Stimulated activated CD8-positive, alpha-beta memory T cell treated with anti-CD3 and anti-CD28 coated beads, Interleukin-7, amount 100 ng/mL, for 1 hour (primary cell): Measurements from ENCODE around the gene PHACTR3.

Experiments used
- DNase-seq, 2 donors: peaks; one replicate each; pipeline ENCODE4 v3.0.0-alpha.2; 2020; ENCODE audit warnings: low read depth in 2 of 2

Gene PHACTR3

DNA sequence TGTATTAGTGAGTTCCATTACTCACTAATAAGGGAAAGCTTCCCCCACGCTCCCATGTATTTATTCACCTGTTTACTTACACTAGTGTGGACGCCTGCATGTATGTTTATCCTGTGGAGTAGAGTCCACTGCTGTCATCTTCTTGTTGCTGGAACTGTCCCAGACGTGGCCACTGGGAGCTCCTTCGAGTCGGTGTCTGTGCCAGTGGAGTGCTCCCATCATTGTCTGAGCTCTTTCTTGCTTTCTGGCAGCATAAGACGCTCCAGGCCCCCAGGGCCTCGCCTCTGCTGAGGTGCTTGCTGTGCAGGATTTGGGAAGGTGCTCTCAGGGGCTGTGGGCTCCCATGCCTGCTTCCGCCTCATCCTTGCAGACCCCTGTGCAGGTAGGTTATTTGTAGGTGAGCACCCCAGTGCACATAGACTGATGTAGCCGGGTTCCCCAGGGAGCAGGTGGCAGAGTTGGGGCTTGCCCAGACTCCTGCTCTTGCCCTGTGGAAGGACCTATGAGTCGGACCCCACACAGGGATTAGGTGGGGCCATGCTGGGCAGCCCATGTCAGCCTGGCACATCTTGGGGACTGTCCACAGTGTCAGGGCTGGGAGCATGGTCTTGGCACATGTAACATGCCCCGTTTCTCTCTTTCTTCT is 16.6 kb downstream of the PHACTR3 start:
- no peak for DNase-seq

DNA sequence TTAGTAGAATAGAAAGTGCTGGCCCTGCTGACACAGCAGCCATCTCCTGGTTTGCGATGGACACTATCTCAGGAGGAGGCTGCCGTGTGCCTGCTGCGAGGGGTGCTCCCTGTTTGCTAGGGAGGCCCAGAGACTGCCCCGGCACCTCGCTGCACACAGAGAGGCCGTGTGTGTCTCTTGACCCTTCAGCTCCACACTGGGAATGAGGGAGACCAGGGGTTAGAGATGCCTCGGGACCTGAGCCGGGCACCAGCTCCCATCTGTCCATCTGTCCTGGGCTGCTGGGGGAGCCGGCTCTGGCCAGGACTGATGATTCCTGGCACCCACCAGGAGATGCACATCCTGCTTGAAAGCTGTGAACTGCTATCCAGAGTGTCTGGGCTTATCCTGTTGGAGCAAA is 18.2 kb downstream of the PHACTR3 start:
- DNase-seq, result no peak

DNA sequence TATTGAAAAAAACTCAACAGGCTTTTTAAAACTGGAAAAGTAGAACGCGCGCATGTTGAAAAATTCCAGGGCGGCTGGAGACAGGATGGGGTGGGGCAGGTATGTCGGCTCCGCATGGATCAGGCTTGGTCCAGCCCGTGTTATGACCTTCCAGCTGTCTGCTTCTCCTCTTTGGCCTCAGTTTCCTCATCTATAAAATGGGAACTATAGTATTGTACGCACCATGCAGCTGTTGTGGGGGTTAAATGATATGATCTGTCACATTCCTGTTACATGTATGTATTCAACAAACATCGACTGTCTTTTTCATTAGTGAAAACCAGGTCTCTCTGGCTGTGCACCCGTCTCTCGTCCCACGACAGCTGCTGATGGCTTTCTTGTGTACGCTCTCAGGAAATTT is 18.8 kb downstream of the PHACTR3 start:
- DNase-seq, result no peak

GRCh38 chr20:59623583-59623982 is 19.2 kb downstream of the PHACTR3 start:
- no peak for DNase-seq

DNA sequence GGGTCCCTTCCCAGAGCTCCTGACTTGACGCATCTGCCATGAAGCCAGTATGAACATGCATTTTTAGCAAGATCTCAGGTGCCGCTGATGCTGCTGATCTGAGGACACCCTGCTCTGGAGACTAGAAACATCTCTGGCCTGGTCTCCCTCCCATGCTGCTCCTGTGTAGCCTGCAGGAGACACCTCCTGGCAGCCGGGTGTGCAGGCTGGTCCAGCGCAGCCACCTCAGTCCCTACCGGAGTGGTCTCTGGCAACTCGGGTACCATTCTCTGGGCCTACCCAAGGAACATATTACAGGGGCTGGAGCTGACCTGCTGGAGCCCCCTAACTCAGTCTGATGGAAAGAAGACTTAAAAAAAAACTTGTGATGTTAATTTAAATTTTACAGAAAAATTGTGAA is 20.1 kb downstream of the PHACTR3 start:
- no peak for DNase-seq

DNA sequence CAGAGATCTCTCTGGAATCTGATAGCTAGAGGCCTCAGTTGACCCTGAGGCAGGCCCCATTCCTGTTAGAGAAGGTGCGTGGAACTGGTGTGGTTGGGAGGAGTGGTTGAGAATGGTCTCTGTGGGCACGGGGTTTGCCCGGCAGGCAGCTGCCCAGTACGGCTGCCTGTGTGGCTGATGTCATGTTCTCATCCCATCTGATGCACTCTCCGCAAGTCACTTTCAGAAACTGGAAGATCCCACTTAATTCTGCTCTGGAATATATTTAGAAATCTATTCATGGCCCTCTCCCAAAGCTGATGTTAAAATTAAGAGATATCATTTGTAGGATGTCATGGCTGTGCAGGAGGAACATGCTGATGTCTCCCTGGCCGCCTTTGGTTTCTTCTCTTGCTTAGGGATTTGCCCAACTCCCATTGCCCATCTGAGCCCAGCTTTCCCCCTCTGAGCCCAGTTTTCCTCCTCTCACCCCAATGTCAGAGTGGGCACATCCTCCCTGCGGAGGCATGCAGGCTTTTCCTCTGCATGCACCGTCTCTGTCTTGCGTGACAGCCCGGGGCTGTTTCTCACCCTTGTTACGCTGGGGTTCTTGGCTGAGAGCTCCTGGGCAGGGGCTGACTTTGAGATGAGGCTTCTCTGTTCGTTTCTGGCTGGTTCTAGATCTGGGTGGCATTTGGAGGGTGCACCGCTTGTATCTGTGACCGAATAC is 21.0 kb downstream of the PHACTR3 start:
- no peak for DNase-seq

GRCh38 chr20:59627298-59627697 is 23.0 kb downstream of the PHACTR3 start:
- DNase-seq, result no peak

- DNase-seq, result no peak
Observed at GRCh38 chr20:59628171-59628570, 23.8 kb downstream of the PHACTR3 start.

- DNase-seq, result no peak
Observed at GRCh38 chr20:59629141-59630045, 25.1 kb downstream of the PHACTR3 start.

- DNase-seq, result no peak
Observed at GRCh38 chr20:59630526-59630925, 26.2 kb downstream of the PHACTR3 start.

GRCh38 chr20:59631751-59632540 is 27.6 kb downstream of the PHACTR3 start:
- DNase-seq, result no peak

- no peak for DNase-seq
Observed at GRCh38 chr20:59632541-59633113, 28.3 kb downstream of the PHACTR3 start.

DNA sequence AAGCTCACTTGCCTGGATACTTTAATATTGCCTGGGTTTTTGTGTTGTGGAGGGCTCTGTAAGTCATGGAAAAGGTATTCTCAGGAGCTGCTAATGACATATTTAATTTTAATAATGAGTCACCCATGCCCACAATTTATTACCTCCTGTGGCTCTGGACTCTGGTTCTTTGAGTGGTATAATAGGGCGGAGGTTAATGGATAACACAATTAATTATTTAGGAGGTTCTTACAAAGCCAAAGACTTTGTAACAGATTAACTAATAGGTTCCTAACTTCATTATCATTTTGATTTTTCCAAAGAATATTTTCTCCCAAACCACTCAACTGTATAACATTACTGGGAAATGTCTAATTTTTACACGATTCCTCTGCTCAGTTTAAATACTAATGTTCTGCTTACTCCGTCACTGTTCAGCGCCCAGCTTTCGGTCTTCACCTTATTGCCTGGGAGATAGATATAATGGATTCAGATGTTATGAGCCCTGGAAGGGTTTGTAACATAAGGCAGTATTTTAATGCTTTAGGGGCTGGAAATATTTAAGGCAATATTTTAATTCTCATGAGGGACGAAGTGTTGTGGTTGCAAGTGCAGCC is 29.4 kb downstream of the PHACTR3 start:
- DNase-seq, result no peak

GRCh38 chr20:59634435-59635005 is 30.2 kb downstream of the PHACTR3 start:
- no peak for DNase-seq

GRCh38 chr20:59636766-59637370 is 32.5 kb downstream of the PHACTR3 start:
- no peak for DNase-seq

GRCh38 chr20:59640267-59640666 is 35.9 kb downstream of the PHACTR3 start:
- DNase-seq, result no peak

DNA sequence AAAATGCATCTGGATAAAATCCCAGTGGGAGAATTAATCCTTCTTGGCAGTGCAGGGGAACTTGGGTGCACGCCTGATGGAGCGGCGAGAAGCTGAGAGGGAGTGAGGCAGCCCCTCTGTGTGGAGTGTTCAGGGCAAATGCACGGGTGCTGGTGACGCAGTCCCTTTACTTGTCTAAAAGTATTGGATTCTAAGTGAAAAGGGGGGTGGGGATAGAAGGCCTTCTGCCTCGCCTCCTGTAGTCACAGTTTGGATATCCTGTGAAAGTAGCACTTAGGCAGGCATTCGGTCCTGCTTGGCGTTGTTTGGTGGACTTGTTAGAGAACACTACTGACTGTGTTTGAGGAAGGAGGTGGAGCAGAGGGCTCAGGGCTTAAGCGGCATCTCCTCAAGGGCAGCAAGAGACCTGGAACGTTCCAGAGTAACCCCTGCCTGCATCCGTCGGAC is 39.3 kb downstream of the PHACTR3 start:
- DNase-seq, result no peak

DNA sequence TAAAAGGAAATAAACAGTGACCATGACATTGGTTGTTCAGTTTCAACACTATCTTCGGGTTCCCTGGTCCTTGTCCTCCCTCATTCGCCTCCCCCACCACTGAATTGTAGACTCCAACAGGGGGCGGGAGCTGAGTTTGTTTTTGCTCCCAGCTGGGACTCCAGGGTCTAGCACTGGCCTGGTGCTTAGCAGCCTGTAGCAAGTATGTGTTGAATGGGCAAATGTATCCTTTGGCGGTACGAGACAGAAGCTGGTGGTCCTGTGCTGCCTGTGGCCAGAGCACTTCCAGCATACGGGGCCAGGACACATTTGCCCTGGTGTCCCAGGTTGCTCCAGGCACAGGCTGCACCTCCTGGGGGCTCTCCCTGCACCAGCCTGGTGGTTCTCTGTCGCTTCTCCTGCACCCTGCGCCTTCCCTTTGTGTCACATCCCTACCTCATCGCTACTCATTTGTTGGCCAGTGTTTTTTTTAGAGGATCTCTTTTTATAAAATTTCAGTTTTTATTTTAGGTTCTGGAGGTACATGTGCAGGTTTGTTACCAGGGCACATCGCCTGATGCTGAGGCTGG is 40.1 kb downstream of the PHACTR3 start:
- DNase-seq, result no peak

- no peak for DNase-seq
Observed at GRCh38 chr20:59645271-59645670, 40.9 kb downstream of the PHACTR3 start.

DNA sequence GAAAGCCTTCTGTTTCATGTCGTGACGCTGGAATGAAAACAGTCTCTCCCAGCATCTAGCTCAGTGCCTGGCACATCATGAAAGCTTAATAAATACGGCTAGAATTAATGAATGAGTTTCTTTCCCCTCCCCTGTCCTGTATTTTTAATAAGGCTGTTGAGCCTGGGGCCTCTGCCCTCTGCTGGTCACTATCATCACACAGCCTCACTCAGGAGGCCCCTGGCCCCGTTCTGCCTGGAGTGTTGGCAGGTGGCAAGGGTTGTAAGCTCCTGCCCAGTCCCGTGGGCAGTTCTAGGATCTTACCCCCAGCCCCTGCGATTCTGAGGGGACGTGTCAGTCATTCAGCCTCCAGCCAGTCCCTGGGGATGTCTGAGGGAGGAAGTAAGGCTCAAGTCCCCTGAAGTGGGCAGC is 41.4 kb downstream of the PHACTR3 start:
- DNase-seq, result no peak
